HepG2 (cell line): ENCODE measurements around the gene PEA15. TPM values are rescaled to one million over a fixed set of nuclear protein-coding genes. Genes with fewer than 3 reads are reported as not detected.
A peak's percentile ranks its signal among the peaks of the same experiment; 100 is the strongest.

Source experiments
- ARNT2 ChIP-seq: sonication (generic); formaldehyde crosslinking; IDR thresholded peaks from 2 replicates; pipeline ENCODE4 v1.8.0; 2022; ENCODE audit warnings: mild to moderate bottlenecking, low read depth, missing genetic modification reagents, moderate library complexity
- CEBPB ChIP-seq: IDR thresholded peaks from 2 replicates; pipeline ENCODE4 v1.6.1; 2011; ENCODE audit warnings: low read depth, low read length, improper control_type of control experiment, borderline replicate concordance
- CENPT ChIP-seq: sonication (generic); formaldehyde crosslinking; IDR thresholded peaks from 2 replicates; pipeline ENCODE4 v1.8.0; 2022; ENCODE audit warnings: low read depth, mild to moderate bottlenecking, moderate library complexity, missing genetic modification reagents
- ERF ChIP-seq: IDR thresholded peaks from 2 replicates; pipeline ENCODE4 v1.6.1; 2018; ENCODE audit warnings: missing biosample characterization, missing genetic modification reagents
- FOXA3 ChIP-seq: IDR thresholded peaks from 2 replicates; pipeline ENCODE4 v1.6.1; 2016; ENCODE audit warnings: missing genetic modification reagents, missing compliant biosample characterization
- GATAD2A ChIP-seq: IDR thresholded peaks from 2 replicates; pipeline ENCODE4 v1.6.1; 2016
- NCOA5 ChIP-seq: sonication (generic); formaldehyde crosslinking; IDR thresholded peaks from 2 replicates; pipeline ENCODE4 v1.4.0; 2020; ENCODE audit warnings: missing genetic modification reagents
- NR1H2 ChIP-seq: sonication (generic); formaldehyde crosslinking; IDR thresholded peaks from 2 replicates; pipeline ENCODE4 v1.8.1; 2022; ENCODE audit warnings: low read depth, missing genetic modification reagents, borderline replicate concordance
- STAT5B ChIP-seq: sonication (generic); formaldehyde crosslinking; IDR thresholded peaks from 2 replicates; pipeline ENCODE4 v1.4.0; 2020; ENCODE audit warnings: missing genetic modification reagents
- TRIM24 ChIP-seq: sonication (generic); formaldehyde crosslinking; IDR thresholded peaks from 2 replicates; pipeline ENCODE4 v1.8.0; 2022; ENCODE audit warnings: mild to moderate bottlenecking, missing genetic modification reagents
- ZEB1 ChIP-seq: IDR thresholded peaks from 2 replicates; pipeline ENCODE4 v1.6.1; 2012; ENCODE audit warnings: mild to moderate bottlenecking, low read depth, inconsistent platforms; ENCODE audit not compliant: insufficient replicate concordance
- ZKSCAN8 ChIP-seq: IDR thresholded peaks from 2 replicates; pipeline ENCODE4 v1.6.1; 2016; ENCODE audit warnings: borderline replicate concordance, missing genetic modification reagents, missing compliant biosample characterization
- ZNF335 ChIP-seq: sonication (generic); formaldehyde crosslinking; IDR thresholded peaks from 2 replicates; pipeline ENCODE4 v1.4.0; 2020; ENCODE audit warnings: missing genetic modification reagents
- ZNF337 ChIP-seq: sonication (generic); formaldehyde crosslinking; IDR thresholded peaks from 2 replicates; pipeline ENCODE4 v1.5.1; 2020; ENCODE audit warnings: missing genetic modification reagents, low read depth, mild to moderate bottlenecking, borderline replicate concordance
- ZNF354B ChIP-seq: sonication (generic); formaldehyde crosslinking; IDR thresholded peaks from 2 replicates; pipeline ENCODE4 v1.8.0; 2022; ENCODE audit warnings: mild to moderate bottlenecking, missing genetic modification reagents
- ZNF577 ChIP-seq: sonication (generic); formaldehyde crosslinking; IDR thresholded peaks from 2 replicates; pipeline ENCODE4 v1.4.0; 2020; ENCODE audit warnings: mild to moderate bottlenecking, low read depth, missing genetic modification reagents, borderline replicate concordance
- ZNF773 ChIP-seq: sonication (generic); formaldehyde crosslinking; IDR thresholded peaks from 2 replicates; pipeline ENCODE4 v1.4.0; 2020; ENCODE audit warnings: missing genetic modification reagents, borderline replicate concordance
- polyA plus RNA-seq, 8 experiments: library from polyadenylated mRNA; depleted of rRNA in 3 of 8; stranded (reverse) in 7 of 8; unstranded in 1 of 8; fragments of >200 nt; fragmentation: Illumina TruSeq in 4 of 8; extraction: Trizol in 4 of 8; gene quantifications; 2 replicates each; pipeline versions ENCODE4 v1.2.1 to v1.2.3, GENCODE V29; 2011 to 2016; ENCODE audit warnings: low read depth in 4 of 8, missing spikeins in 1 of 8, mixed read lengths in 1 of 8; ENCODE audit not compliant: insufficient read depth in 1 of 8
- total RNA-seq, 5 experiments: library from RNA; depleted of rRNA; stranded (reverse); fragments of >200 nt; fragmentation: Illumina TruSeq; extraction: Trizol; gene quantifications; 2 replicates each; pipeline ENCODE4 v1.2.3, GENCODE V29; 2016; ENCODE audit warnings: low read depth in 1 of 5
- TF ChIP-seq, protein P1 (sequence below): sonication (generic); formaldehyde crosslinking; IDR thresholded peaks from one replicate; pipeline ENCODE4 v1.5.1; 2020; ENCODE audit warnings: mild to moderate bottlenecking, missing genetic modification reagents; ENCODE audit errors: not compliant biosample characterization
- TF ChIP-seq, protein P2 (sequence below): sonication (generic); formaldehyde crosslinking; conservative IDR thresholded peaks from 2 replicates; pipeline ENCODE4 v1.8.0; 2022; ENCODE audit warnings: mild to moderate bottlenecking, moderate library complexity, missing genetic modification reagents
- TF ChIP-seq, protein P3 (sequence below): sonication (generic); formaldehyde crosslinking; IDR thresholded peaks from 2 replicates; pipeline ENCODE4 v1.5.0; 2020; ENCODE audit warnings: mild to moderate bottlenecking, low read depth, missing genetic modification reagents, borderline replicate concordance

The PEA15 gene
- total and polyA plus RNA-seq, 2 of the 13 experiments (the other 11 are each of a cell fraction or from before 2014, with no cell fraction given) = 12.1 to 35.2 TPM

DNA sequence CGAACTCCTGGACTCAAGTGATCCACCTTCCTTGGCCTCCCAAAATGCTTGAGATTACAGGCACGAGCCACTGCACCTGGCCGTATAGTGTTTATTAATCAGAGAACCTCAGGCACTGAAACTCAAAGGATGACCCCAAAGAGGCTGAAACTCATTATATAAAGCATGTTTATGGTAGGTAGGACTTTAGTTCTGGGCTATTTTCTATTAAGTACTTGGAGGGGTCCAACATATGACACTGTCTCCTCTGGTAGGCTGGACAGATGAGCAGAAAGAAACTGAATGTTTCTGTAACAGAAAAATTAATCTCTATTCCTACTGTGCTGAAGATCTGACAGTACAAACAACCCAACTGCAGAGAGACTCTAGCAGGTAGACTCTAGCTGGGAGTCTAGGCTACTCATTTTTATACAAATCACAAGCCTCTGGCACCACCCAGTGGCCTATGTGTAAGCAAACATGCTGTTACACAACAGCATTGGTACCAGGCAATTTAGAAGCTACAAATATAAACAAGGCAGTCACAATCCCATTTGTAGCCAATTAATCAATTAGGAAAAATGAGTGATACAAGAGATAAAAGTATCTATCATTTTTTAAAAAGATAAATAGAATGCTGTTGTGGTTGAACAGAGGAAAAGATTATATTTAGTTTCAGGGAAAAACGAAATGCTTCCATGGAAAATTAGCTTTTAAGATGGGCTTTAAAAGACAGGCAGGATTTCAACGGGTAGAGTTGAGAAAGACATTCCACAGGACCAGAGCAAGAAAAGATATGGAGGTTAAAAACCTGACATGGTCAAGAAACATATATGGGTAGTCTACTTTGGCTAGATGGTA is 46.7 kb downstream of the PEA15 start (continued):
- TF ChIP-seq ZNF773 (CRISPR knock-in tag) (no peak), ZEB1 (no peak), ZNF335 (no peak), CEBPB (peak; percentile 93), ZNF577 (CRISPR knock-in tag) (no peak), CENPT (CRISPR knock-in tag) (no peak), ARNT2 (CRISPR knock-in tag) (no peak), TRIM24 (CRISPR knock-in tag) (no peak), FOXA3 (peak; percentile 80), ZNF354B (no peak), ERF (CRISPR knock-in tag) (0 out of 2 replicates have a peak, but pooled peaks have one; percentile 26), ZKSCAN8 (CRISPR knock-in tag) (0 out of 2 replicates have a peak, but pooled peaks have one; percentile 23), GATAD2A (CRISPR knock-in tag) (peak; percentile 48; the same call in 1 of the 2 replicates), STAT5B (CRISPR knock-in tag) (no peak), NCOA5 (no peak), ZNF337 (CRISPR knock-in tag) (no peak), NR1H2 (CRISPR knock-in tag) (no peak)
- TF ChIP-seq, protein P1, sequence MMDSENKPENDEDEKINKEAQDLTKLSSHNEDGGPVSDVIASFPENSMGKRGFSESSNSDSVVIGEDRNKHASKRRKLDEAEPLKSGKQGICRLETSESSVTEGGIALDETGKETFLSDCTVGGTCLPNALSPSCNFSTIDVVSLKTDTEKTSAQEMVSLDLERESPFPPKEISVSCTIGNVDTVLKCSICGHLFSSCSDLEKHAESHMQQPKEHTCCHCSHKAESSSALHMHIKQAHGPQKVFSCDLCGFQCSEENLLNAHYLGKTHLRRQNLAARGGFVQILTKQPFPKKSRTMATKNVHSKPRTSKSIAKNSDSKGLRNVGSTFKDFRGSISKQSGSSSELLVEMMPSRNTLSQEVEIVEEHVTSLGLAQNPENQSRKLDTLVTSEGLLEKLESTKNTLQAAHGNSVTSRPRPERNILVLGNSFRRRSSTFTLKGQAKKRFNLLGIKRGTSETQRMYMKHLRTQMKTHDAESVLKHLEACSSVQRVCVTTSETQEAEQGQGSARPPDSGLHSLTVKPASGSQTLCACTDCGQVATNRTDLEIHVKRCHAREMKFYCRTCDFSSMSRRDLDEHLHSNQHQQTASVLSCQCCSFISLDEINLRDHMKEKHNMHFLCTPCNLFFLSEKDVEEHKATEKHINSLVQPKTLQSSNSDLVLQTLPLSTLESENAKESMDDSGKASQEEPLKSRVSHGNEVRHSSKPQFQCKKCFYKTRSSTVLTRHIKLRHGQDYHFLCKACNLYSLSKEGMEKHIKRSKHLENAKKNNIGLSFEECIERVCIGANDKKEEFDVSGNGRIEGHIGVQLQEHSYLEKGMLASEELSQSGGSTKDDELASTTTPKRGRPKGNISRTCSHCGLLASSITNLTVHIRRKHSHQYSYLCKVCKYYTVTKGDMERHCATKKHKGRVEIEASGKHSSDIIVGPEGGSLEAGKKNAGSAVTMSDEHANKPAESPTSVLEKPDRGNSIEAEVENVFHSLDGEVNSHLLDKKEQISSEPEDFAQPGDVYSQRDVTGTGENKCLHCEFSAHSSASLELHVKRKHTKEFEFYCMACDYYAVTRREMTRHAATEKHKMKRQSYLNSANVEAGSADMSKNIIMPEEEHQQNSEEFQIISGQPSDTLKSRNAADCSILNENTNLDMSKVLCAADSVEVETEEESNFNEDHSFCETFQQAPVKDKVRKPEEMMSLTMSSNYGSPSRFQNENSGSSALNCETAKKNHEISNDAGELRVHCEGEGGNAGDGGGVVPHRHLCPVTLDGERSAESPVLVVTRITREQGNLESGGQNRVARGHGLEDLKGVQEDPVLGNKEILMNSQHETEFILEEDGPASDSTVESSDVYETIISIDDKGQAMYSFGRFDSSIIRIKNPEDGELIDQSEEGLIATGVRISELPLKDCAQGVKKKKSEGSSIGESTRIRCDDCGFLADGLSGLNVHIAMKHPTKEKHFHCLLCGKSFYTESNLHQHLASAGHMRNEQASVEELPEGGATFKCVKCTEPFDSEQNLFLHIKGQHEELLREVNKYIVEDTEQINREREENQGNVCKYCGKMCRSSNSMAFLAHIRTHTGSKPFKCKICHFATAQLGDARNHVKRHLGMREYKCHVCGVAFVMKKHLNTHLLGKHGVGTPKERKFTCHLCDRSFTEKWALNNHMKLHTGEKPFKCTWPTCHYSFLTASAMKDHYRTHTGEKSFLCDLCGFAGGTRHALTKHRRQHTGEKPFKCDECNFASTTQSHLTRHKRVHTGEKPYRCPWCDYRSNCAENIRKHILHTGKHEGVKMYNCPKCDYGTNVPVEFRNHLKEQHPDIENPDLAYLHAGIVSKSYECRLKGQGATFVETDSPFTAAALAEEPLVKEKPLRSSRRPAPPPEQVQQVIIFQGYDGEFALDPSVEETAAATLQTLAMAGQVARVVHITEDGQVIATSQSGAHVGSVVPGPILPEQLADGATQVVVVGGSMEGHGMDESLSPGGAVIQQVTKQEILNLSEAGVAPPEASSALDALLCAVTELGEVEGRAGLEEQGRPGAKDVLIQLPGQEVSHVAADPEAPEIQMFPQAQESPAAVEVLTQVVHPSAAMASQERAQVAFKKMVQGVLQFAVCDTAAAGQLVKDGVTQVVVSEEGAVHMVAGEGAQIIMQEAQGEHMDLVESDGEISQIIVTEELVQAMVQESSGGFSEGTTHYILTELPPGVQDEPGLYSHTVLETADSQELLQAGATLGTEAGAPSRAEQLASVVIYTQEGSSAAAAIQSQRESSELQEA = no peak
- TF ChIP-seq, protein P2, sequence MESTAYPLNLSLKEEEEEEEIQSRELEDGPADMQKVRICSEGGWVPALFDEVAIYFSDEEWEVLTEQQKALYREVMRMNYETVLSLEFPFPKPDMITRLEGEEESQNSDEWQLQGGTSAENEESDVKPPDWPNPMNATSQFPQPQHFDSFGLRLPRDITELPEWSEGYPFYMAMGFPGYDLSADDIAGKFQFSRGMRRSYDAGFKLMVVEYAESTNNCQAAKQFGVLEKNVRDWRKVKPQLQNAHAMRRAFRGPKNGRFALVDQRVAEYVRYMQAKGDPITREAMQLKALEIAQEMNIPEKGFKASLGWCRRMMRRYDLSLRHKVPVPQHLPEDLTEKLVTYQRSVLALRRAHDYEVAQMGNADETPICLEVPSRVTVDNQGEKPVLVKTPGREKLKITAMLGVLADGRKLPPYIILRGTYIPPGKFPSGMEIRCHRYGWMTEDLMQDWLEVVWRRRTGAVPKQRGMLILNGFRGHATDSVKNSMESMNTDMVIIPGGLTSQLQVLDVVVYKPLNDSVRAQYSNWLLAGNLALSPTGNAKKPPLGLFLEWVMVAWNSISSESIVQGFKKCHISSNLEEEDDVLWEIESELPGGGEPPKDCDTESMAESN (CRISPR knock-in tag) = no peak
- TF ChIP-seq, protein P3, sequence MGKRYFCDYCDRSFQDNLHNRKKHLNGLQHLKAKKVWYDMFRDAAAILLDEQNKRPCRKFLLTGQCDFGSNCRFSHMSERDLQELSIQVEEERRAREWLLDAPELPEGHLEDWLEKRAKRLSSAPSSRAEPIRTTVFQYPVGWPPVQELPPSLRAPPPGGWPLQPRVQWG (CRISPR knock-in tag) = no peak
